GM23338 (cell line): Measurements from ENCODE around the gene NXPH4. TPM values are rescaled to one million over a fixed set of nuclear protein-coding genes. Genes with fewer than 3 reads are reported as not detected.
A peak's percentile ranks its signal among the peaks of the same experiment; 100 is the strongest.

Experiments used
- ATAC-seq: fragments of 200-7000 bp; cut with Tn5 transposase; 3 replicates; pipeline ENCODE4 v1.9.1; 2020
- DNase-seq: peaks from one replicate; pipeline ENCODE4 v3.0.0-alpha.2; 2015; ENCODE audit warnings: low spot score
- H2AFZ ChIP-seq: fragments of 200-600 bp; sonication (generic); 2 replicates; pipeline ENCODE4 v1.8.0; 2016; ENCODE audit warnings: antibody characterized with exemption, mild to moderate bottlenecking, moderate library complexity
- H3F3A ChIP-seq: fragments of 200-600 bp; sonication (generic); replicated peaks from 2 replicates; pipeline ENCODE4 v1.8.0; 2017; ENCODE audit warnings: antibody characterized with exemption, mixed run types, low read depth
- H3K27ac ChIP-seq: fragments of 200-600 bp; sonication (generic); 2 replicates; pipeline ENCODE4 v1.6.1; 2016; ENCODE audit warnings: low read depth
- H3K27me3 ChIP-seq: fragments of 200-600 bp; sonication (generic); 2 replicates; pipeline ENCODE4 v1.8.0; 2016; ENCODE audit warnings: mild to moderate bottlenecking, mixed run types, moderate library complexity; ENCODE audit not compliant: insufficient read depth
- H3K36me3 ChIP-seq: fragments of 200-600 bp; sonication (generic); 2 replicates; pipeline ENCODE4 v1.8.0; 2016; ENCODE audit warnings: mild to moderate bottlenecking; ENCODE audit not compliant: insufficient read depth
- H3K4me1 ChIP-seq: fragments of 200-600 bp; sonication (generic); 2 replicates; pipeline ENCODE4 v1.8.0; 2016; ENCODE audit warnings: mild to moderate bottlenecking, moderate library complexity; ENCODE audit not compliant: insufficient read depth
- H3K4me2 ChIP-seq: fragments of 200-600 bp; sonication (generic); 2 replicates; pipeline ENCODE4 v1.7.1; 2017; ENCODE audit warnings: mixed run types
- H3K4me3 ChIP-seq: fragments of 200-600 bp; sonication (generic); 2 replicates; pipeline ENCODE4 v1.6.1; 2016; ENCODE audit warnings: mixed run types
- H3K79me2 ChIP-seq: fragments of 200-600 bp; sonication (generic); replicated peaks from 2 replicates; pipeline ENCODE4 v1.8.0; 2017; ENCODE audit warnings: mild to moderate bottlenecking; ENCODE audit not compliant: insufficient read depth
- H3K9me2 ChIP-seq: fragments of 200-600 bp; sonication (generic); 2 replicates; pipeline ENCODE4 v1.8.0; 2017; ENCODE audit not compliant: insufficient read depth
- H4K20me1 ChIP-seq: fragments of 200-600 bp; sonication (generic); replicated peaks from 2 replicates; pipeline ENCODE4 v1.8.0; 2017; ENCODE audit warnings: mild to moderate bottlenecking; ENCODE audit not compliant: insufficient read depth
- H3K27ac Mint-ChIP-seq: 2 replicates; pipeline ENCODE4 v1.8.0; 2020; ENCODE audit warnings: inconsistent platforms, mild to moderate bottlenecking, moderate library complexity, mixed read lengths
- H3K27me3 Mint-ChIP-seq: 3 replicates; pipeline ENCODE4 v1.8.0; 2022; ENCODE audit warnings: low read depth, mild to moderate bottlenecking, moderate library complexity, mixed read lengths, inconsistent platforms; ENCODE audit not compliant: insufficient read depth, poor library complexity
- H3K36me3 Mint-ChIP-seq: 3 replicates; pipeline ENCODE4 v1.8.0; 2021; ENCODE audit warnings: low read depth, mild to moderate bottlenecking, inconsistent platforms, moderate library complexity, mixed read lengths
- H3K4me1 Mint-ChIP-seq: 3 replicates; pipeline ENCODE4 v1.8.0; 2020; ENCODE audit warnings: mild to moderate bottlenecking, inconsistent platforms, mixed read lengths
- H3K4me3 Mint-ChIP-seq: 3 replicates; pipeline ENCODE4 v1.8.0; 2021; ENCODE audit warnings: moderate library complexity, mild to moderate bottlenecking, inconsistent platforms, mixed read lengths
- H3K9me3 Mint-ChIP-seq: 3 replicates; pipeline ENCODE4 v1.8.0; 2020; ENCODE audit warnings: moderate library complexity, mild to moderate bottlenecking, inconsistent platforms, mixed read lengths
- CREB1 ChIP-seq: fragments of 250-450 bp; sonication (Bioruptor Pico); IDR thresholded peaks from 2 replicates; pipeline ENCODE4 v1.5.0; 2020; ENCODE audit warnings: low read depth, mild to moderate bottlenecking, moderate library complexity
- CTCF ChIP-seq, 2 experiments: fragments of 200-600 bp in 1 of 2; sonication (generic) in 1 of 2; conservative IDR thresholded peaks; 2 replicates each; pipeline versions ENCODE4 v1.5.1 to v1.6.1; 2016 to 2017; ENCODE audit warnings: antibody characterized with exemption in 2 of 2, low read depth in 2 of 2, mild to moderate bottlenecking in 2 of 2, moderate library complexity in 1 of 2
- NANOG ChIP-seq: IDR thresholded peaks from 2 replicates; pipeline ENCODE4 v1.6.1; 2016; ENCODE audit warnings: antibody characterized with exemption, borderline replicate concordance
- ZNF462 ChIP-seq: fragments of 250-450 bp; sonication (Bioruptor Pico); IDR thresholded peaks from 2 replicates; pipeline ENCODE4 v1.5.0; 2020; ENCODE audit warnings: mild to moderate bottlenecking, moderate library complexity
- polyA plus RNA-seq: library from polyadenylated mRNA; unstranded; fragments of >200 nt; fragmentation: Nextera tagmentation; extraction: Ambion mirVana; gene quantifications from 2 replicates; pipeline ENCODE4 v1.2.1, GENCODE V29; 2016
- total RNA-seq: library from RNA; depleted of rRNA; stranded (reverse); fragments of >200 nt; shearing (Covaris generic); gene quantifications from 2 replicates; pipeline ENCODE4 v1.2.3, GENCODE V29; 2014

Gene NXPH4
- total and polyA plus RNA-seq, 2 experiments from 2014 or later: 0.89 to 1.5 TPM

- H3K9me3 Mint-ChIP-seq: no peaks in the 10 kb centered on the region
- ATAC-seq: peak; percentile 17
- H3K9me2 ChIP-seq: no peaks in the 10 kb centered on the region
- H3K27ac Mint-ChIP-seq: no peak overlapping the region
- DNase-seq: peak; percentile 95
- peaks cover 42% of the 10 kb centered on the region for H3K4me1 ChIP-seq
- H3K4me3 Mint-ChIP-seq: peak overlapping the region; percentile 79
- H3K36me3 ChIP-seq: no peaks in the 10 kb centered on the region
- peak; percentile 88 to 90 for TF ChIP-seq CTCF (conservative IDR thresholded peaks at IDR 0.05; ENCODE audit: low read depth in 2 of 2)
- no peak for TF ChIP-seq ZNF462 (CRISPR knock-in tag)
- no peak for TF ChIP-seq NANOG
- peak; percentile 77 for TF ChIP-seq CREB1 (CRISPR knock-in tag)
- peaks cover 54% of the 10 kb centered on the region for H3K27me3 ChIP-seq
- peaks cover 11% of the 10 kb centered on the region for H3F3A ChIP-seq
- H3K27me3 Mint-ChIP-seq: peaks cover 72% of the 10 kb centered on the region
- H2AFZ ChIP-seq: peak overlapping the region; percentile 14; the same call in 1 of the 2 replicates
- peak overlapping the region; percentile 99 for H3K4me2 ChIP-seq
- no peaks in the 10 kb centered on the region; the same call in 2 of the 3 replicates for H3K36me3 Mint-ChIP-seq
- no peak overlapping the region for H3K27ac ChIP-seq
- H3K4me3 ChIP-seq: peak overlapping the region; percentile 85
- H3K79me2 ChIP-seq: no peaks in the 10 kb centered on the region
- H4K20me1 ChIP-seq: no peaks in the 10 kb centered on the region; the same call in 1 of the 2 replicates
- peaks cover 60% of the 10 kb centered on the region for H3K4me1 Mint-ChIP-seq
These were observed 27.1 kb downstream of the NXPH4 start for GRCh38 chr12:57243521-57244311.
